Heart right ventricle (tissue), 16 donors: ENCODE results near the gene NEK5. TPM values are rescaled to one million over a fixed set of nuclear protein-coding genes. Genes with fewer than 3 reads are reported as not detected.

Experiments used
- ATAC-seq, 8 donors: fragments of 200-7000 bp; cut with Tn5 transposase; one replicate each; pipeline ENCODE4 v1.9.1; 2020; ENCODE audit warnings: mild to moderate bottlenecking in 8 of 8, moderate library complexity in 8 of 8, moderate number of reproducible peaks in 1 of 8
- DNase-seq, 2 donors: peaks; one replicate each; pipeline ENCODE4 v3.0.0-alpha.2; 2020
- H3K27ac ChIP-seq, 10 donors: fragments of 200-600 bp; sonication (generic) in 2 of 10; one replicate each; pipeline versions ENCODE4 v1.5.0 to v1.8.0; 2020 to 2022; ENCODE audit warnings: mild to moderate bottlenecking in 3 of 10
- H3K27me3 ChIP-seq, 7 donors: fragments of 200-600 bp; one replicate each; pipeline ENCODE4 v1.8.0; 2021 to 2022; ENCODE audit warnings: mild to moderate bottlenecking in 2 of 7
- H3K36me3 ChIP-seq, 9 donors: fragments of 200-600 bp; sonication (generic) in 1 of 9; one replicate each; pipeline versions ENCODE4 v1.5.0 to v1.8.0; 2020 to 2022; ENCODE audit warnings: mild to moderate bottlenecking in 2 of 9
- H3K4me1 ChIP-seq, 9 donors: fragments of 200-600 bp; sonication (generic) in 1 of 9; one replicate each; pipeline versions ENCODE4 v1.5.0 to v1.8.0; 2020 to 2022; ENCODE audit warnings: mild to moderate bottlenecking in 4 of 9
- H3K4me3 ChIP-seq, 10 donors: fragments of 200-600 bp; sonication (generic) in 2 of 10; one replicate each; pipeline versions ENCODE4 v1.5.0 to v1.8.0; 2020 to 2022; ENCODE audit warnings: mild to moderate bottlenecking in 7 of 10, moderate library complexity in 2 of 10
- H3K9me3 ChIP-seq, 11 donors: fragments of 200-600 bp in 10 of 11; sonication (generic) in 2 of 11; one replicate each; pipeline versions ENCODE4 v1.5.0 to v1.8.0; 2013 to 2022; ENCODE audit warnings: mild to moderate bottlenecking in 2 of 11, control low read depth in 1 of 11, moderate library complexity in 1 of 11
- WGBS, 2 donors: extraction: QIAGEN DNeasy Blood & Tissue Kit; methylation state at CpG; one replicate each; pipeline ENCODE4 v1.1.7; 2013; ENCODE audit warnings: inconsistent platforms in 1 of 2; 5-methylcytosine and 5-hydroxymethylcytosine counted together
- intact Hi-C, 10 donors: fragments of 100-400 bp; cut with DNase I; formaldehyde crosslinking; loops; one replicate each; pipeline versions ENCODE4 v1.11.1 to v1.14.2; 2022
- polyA plus RNA-seq, 2 donors: library from polyadenylated mRNA; stranded (reverse); fragments of 200-250 nt; gene quantifications; one replicate each; pipeline ENCODE4 v1.2.3, GENCODE V29; 2013
- total RNA-seq, 10 donors: library from RNA; stranded (reverse); fragmentation: NEBNext Ultra II Directional in 3 of 10; extraction: Animal tissue kit (Norgen Biotek cat#: 25700) in 3 of 10; gene quantifications; one replicate each; pipeline versions ENCODE4 v1.2.1 to v1.2.4, GENCODE V29; 2021 to 2023
- TF ChIP-seq, protein P1 (sequence below), 9 donors: fragments of 200-600 bp; sonication (generic) in 2 of 9; IDR thresholded peaks; one replicate each; pipeline versions ENCODE4 v1.5.0 to v1.8.0; 2021 to 2022; ENCODE audit warnings: antibody characterized with exemption in 9 of 9, mild to moderate bottlenecking in 5 of 9, moderate library complexity in 1 of 9
- donor health status: Arrhythmogenic right ventricular cardiomyopathy.
- donor health status: ischemic (EF 13 %, LVEDD 7.1; RV severe dilation, severe dysfunction).
- donor health status: healthy with polysubstance abuse.
- donor health status: DM: no; HTN: yes; CAD: no.
- donor health status: DM: no; HTN: no; CAD: no.
- donor health status: ischemic (EF 25% LVEDD 6.9; RV normal size, moderate dysfunction).
- donor health status: ischemic (EF 25% LVEDD 5.7; RV mildly dilated, moderate dysfunction).
- donor health status: healthy.
- donor health status: DM: yes; HTN: yes; CAD: no.
- donor health status: Ischemic cardiomyopathy.
- donor health status: ischemic (EF 35%, LVEDD 5.7; RV mildly dilated, moderate dysfunction).
- donor health status: nonischemic (EF 11% LVEDD 7.7; RV severe dilation, severe dysfunction).
- donor health status: DM: yes; HTN: yes; CAD: no.
- donor health status: PGD.
- donor health status: ischemic (EF 29% LVEDD 5.4; RV normal size, mild dysfunction).
- donor health status: nonischemic (EF 23%, LVEDD 6.1; RV moderate dilation, normal function).

Gene NEK5
- total and polyA plus RNA-seq, 12 donors: 0.03 to 0.93 (median 0.25) TPM; not detected in 1

DNA sequence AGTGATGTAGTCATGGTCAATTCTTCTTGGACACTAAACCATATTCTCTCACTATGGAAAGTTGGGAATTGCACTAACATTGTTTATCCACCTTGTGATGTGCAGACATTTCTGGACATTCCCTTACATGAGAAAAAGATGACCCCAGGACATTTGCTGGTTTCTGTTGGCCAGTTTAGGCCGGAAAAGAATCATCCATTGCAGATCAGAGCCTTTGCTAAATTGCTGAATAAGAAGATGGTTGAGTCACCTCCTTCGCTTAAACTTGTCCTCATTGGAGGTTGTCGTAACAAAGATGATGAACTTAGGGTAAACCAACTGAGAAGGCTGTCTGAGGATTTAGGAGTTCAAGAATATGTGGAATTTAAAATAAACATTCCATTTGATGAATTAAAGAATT is 104.4 kb downstream of the NEK5 start, which contains the start of gene UTP14C:
Gene UTP14C (plus strand): TSS at position 211 of the 400 bp plus-strand sequence. CDS start 4,114 bp downstream, outside the sequence.
- Histone ChIP-seq H3K4me3 (no peak within 1 kb of the TSS), H3K27me3 (no peaks in the 10 kb centered on the region), H3K27ac (no peak within 1 kb of the TSS), H3K9me3 (no peaks in the 10 kb centered on the region), H3K4me1 (peaks cover 0 to 7% (median 0%) of the 10 kb centered on the region in 9 donors), H3K36me3 (peaks cover 0 to 99% (median 23%) of the 10 kb centered on the region in 9 donors)
- no peak for DNase-seq
- no peak for ATAC-seq
- 98 to 99% methylated on average over 3 of the region's 3 CpGs for WGBS, 2 donors
- TF ChIP-seq, protein P1, sequence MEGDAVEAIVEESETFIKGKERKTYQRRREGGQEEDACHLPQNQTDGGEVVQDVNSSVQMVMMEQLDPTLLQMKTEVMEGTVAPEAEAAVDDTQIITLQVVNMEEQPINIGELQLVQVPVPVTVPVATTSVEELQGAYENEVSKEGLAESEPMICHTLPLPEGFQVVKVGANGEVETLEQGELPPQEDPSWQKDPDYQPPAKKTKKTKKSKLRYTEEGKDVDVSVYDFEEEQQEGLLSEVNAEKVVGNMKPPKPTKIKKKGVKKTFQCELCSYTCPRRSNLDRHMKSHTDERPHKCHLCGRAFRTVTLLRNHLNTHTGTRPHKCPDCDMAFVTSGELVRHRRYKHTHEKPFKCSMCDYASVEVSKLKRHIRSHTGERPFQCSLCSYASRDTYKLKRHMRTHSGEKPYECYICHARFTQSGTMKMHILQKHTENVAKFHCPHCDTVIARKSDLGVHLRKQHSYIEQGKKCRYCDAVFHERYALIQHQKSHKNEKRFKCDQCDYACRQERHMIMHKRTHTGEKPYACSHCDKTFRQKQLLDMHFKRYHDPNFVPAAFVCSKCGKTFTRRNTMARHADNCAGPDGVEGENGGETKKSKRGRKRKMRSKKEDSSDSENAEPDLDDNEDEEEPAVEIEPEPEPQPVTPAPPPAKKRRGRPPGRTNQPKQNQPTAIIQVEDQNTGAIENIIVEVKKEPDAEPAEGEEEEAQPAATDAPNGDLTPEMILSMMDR (IDR thresholded peaks at IDR 0.05): no peak
- intact Hi-C loops: no loop called here

- Histone ChIP-seq H3K27me3 (no peaks in the 10 kb centered on the region), H3K9me3 (no peaks in the 10 kb centered on the region), H3K4me1 (peaks cover 0 to 7% (median 0%) of the 10 kb centered on the region in 9 donors), H3K36me3 (peaks cover 0 to 99% (median 23%) of the 10 kb centered on the region in 9 donors), H3K4me3 (no peak overlapping the region), H3K27ac (no peak overlapping the region)
- TF ChIP-seq, protein P1 (IDR thresholded peaks at IDR 0.05): no peak
- DNase-seq: no peak
- 98% methylated on average over 2 of the region's 2 CpGs for WGBS, 2 donors
- ATAC-seq: no peak
- intact Hi-C loops: no loop called here
These were observed 106.5 kb downstream of the NEK5 start for GRCh38 chr13:52022356-52022755.

- H3K4me3 ChIP-seq: no peak overlapping the region
- WGBS, 2 donors: 96% methylated on average over 3 of the region's 3 CpGs
- no peaks in the 10 kb centered on the region for H3K9me3 ChIP-seq
- ATAC-seq (no peak), DNase-seq (no peak)
- H3K4me1 ChIP-seq: no peaks in the 10 kb centered on the region
- peaks cover 0 to 86% (median 23%) of the 10 kb centered on the region in 9 donors for H3K36me3 ChIP-seq
- no peaks in the 10 kb centered on the region for H3K27me3 ChIP-seq
- intact Hi-C loops: no loop called here
- TF ChIP-seq, protein P1 (IDR thresholded peaks at IDR 0.05): no peak
- no peak overlapping the region for H3K27ac ChIP-seq
These were observed 108.7 kb downstream of the NEK5 start for GRCh38 chr13:52020191-52020590.

DNA sequence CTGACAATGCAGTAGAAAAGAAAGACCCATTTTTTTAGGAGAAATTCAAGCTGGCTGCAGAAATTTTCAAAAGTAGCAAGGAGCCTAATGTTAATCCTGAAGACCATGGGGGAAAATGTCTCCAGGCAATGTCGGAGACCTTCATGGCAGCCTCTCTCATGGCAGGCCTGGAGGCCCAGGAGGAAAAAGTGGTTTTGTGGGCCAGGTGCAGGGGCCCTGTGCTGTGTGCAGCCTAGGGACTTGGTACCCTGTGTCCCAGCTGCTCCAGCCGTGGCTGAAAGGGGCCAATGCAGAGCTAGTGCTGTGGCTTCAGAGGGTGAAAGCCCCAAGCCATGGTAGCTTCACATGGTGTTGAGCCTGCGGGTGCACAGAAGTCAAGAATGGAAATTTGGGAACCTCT is 112.6 kb downstream of the NEK5 start:
- H3K9me3 ChIP-seq: no peaks in the 10 kb centered on the region
- intact Hi-C loops: loop anchor here in 1 of 10 donors (10.0 kb wide), 1 partner anchor 201 kb away; no protein-coding TSS in a partner anchor
- 97 to 100% methylated on average over 3 of the region's 3 CpGs for WGBS, 2 donors
- peaks cover 0 to 48% (median 10%) of the 10 kb centered on the region in 9 donors for H3K36me3 ChIP-seq
- H3K27me3 ChIP-seq: peaks cover 0 to 3% (median 0%) of the 10 kb centered on the region in 7 donors
- TF ChIP-seq, protein P1 (IDR thresholded peaks at IDR 0.05): no peak
- no peak for ATAC-seq
- peaks cover 0 to 23% (median 17%) of the 10 kb centered on the region in 9 donors for H3K4me1 ChIP-seq
- H3K4me3 ChIP-seq: no peak overlapping the region
- H3K27ac ChIP-seq: no peak overlapping the region
- DNase-seq: no peak
